ENCODE measurements around the gene FGF4.
"Not testable (repeated sequence)": the region's sequence is repeated elsewhere in the genome, so short reads cannot be mapped to it uniquely, and the experiment has no call there.

Gene FGF4

GRCh38 chr11:69773626-69774353 lies 1.4 kb downstream of the FGF4 start:
- DNase-seq (ENCODE audit: insufficient read length, low spot score) (no peak), FAIRE-seq (no peak)
- TF ChIP-seq POLR2A (IDR thresholded peaks at IDR 0.05; ENCODE audit: low read depth, low read length): no peak

GRCh38 chr11:69771466-69771865 lies 3.7 kb downstream of the FGF4 start:
- no peak for TF ChIP-seq POLR2A (IDR thresholded peaks at IDR 0.05; ENCODE audit: low read depth, low read length)
- DNase-seq (ENCODE audit: insufficient read length, low spot score) (no peak), FAIRE-seq (no peak)

- FAIRE-seq (no peak), DNase-seq (ENCODE audit: insufficient read length, low spot score) (no peak)
- no peak for TF ChIP-seq POLR2A (IDR thresholded peaks at IDR 0.05; ENCODE audit: low read depth, low read length)
Measured at GRCh38 chr11:69770540-69770939, 4.6 kb downstream of the FGF4 start.

GRCh38 chr11:69765498-69765995 lies 9.6 kb downstream of the FGF4 start:
- no peak for TF ChIP-seq POLR2A (IDR thresholded peaks at IDR 0.05; ENCODE audit: low read depth, low read length)
- FAIRE-seq (no peak), DNase-seq (ENCODE audit: insufficient read length, low spot score) (no peak)

- FAIRE-seq; DNase-seq (ENCODE audit: insufficient read length, low spot score): not testable (repeated sequence)
Measured at GRCh38 chr11:69764918-69765317, 10.2 kb downstream of the FGF4 start.

- DNase-seq (ENCODE audit: insufficient read length, low spot score) (no peak), FAIRE-seq (no peak)
- TF ChIP-seq POLR2A (IDR thresholded peaks at IDR 0.05; ENCODE audit: low read depth, low read length): no peak
Measured at GRCh38 chr11:69760319-69760718, 14.8 kb downstream of the FGF4 start.

- DNase-seq (ENCODE audit: insufficient read length, low spot score): no peak
- TF ChIP-seq POLR2A (IDR thresholded peaks at IDR 0.05; ENCODE audit: low read depth, low read length): no peak
- FAIRE-seq: no peak
Measured at GRCh38 chr11:69752890-69753289, 22.3 kb downstream of the FGF4 start.

- no peak for DNase-seq (ENCODE audit: insufficient read length, low spot score)
- no peak for FAIRE-seq
- no peak for TF ChIP-seq POLR2A (IDR thresholded peaks at IDR 0.05; ENCODE audit: low read depth, low read length)
Measured at GRCh38 chr11:69750875-69751597, 24.1 kb downstream of the FGF4 start.

- DNase-seq (ENCODE audit: insufficient read length, low spot score): no peak
- FAIRE-seq: no peak
- no peak for TF ChIP-seq POLR2A (IDR thresholded peaks at IDR 0.05; ENCODE audit: low read depth, low read length)
Measured at GRCh38 chr11:69750108-69750850, 24.9 kb downstream of the FGF4 start.

GRCh38 chr11:69748637-69749036 lies 26.5 kb downstream of the FGF4 start:
- FAIRE-seq (no peak), DNase-seq (ENCODE audit: insufficient read length, low spot score) (no peak)
- no peak for TF ChIP-seq POLR2A (IDR thresholded peaks at IDR 0.05; ENCODE audit: low read depth, low read length)

- no peak for DNase-seq (ENCODE audit: insufficient read length, low spot score)
- FAIRE-seq: no peak
Measured at GRCh38 chr11:69746752-69747742, 28.1 kb downstream of the FGF4 start.

GRCh38 chr11:69746140-69746539 lies 29.0 kb downstream of the FGF4 start:
- FAIRE-seq (no peak), DNase-seq (ENCODE audit: insufficient read length, low spot score) (no peak)
- TF ChIP-seq POLR2A (IDR thresholded peaks at IDR 0.05; ENCODE audit: low read depth, low read length): no peak

More at GRCh38 chr11:69746752-69747742, 28.1 kb downstream of the FGF4 start:
- TF ChIP-seq POLR2A (IDR thresholded peaks at IDR 0.05; ENCODE audit: low read depth, low read length): no peak

GRCh38 chr11:69745201-69745600 lies 29.9 kb downstream of the FGF4 start:
- no peak for TF ChIP-seq POLR2A (IDR thresholded peaks at IDR 0.05; ENCODE audit: low read depth, low read length)
- no peak for DNase-seq (ENCODE audit: insufficient read length, low spot score)
- FAIRE-seq: no peak
